Esophagus muscularis mucosa (tissue), 4 donors: Measurements from ENCODE around the gene ADAMTS6.

Source experiments
- EP300 ChIP-seq: sonication (generic); formaldehyde crosslinking; IDR thresholded peaks from one replicate; pipeline ENCODE4 v1.6.1; 2017; ENCODE audit warnings: antibody characterized with exemption
- POLR2A ChIP-seq: fragments of 450-650 bp; IDR thresholded peaks from one replicate; pipeline ENCODE4 v1.6.1; 2017; ENCODE audit warnings: antibody characterized with exemption, moderate library complexity, mild to moderate bottlenecking, low read depth
- POLR2AphosphoS5 ChIP-seq, 2 donors: sonication (generic); formaldehyde crosslinking; IDR thresholded peaks; one replicate each; pipeline ENCODE4 v1.6.1; 2017; ENCODE audit warnings: antibody characterized with exemption in 2 of 2
- TF ChIP-seq, protein P1 (sequence below), 3 experiments: fragments of 200-600 bp in 2 of 3; fragments of 450-650 bp in 1 of 3; sonication (generic) in 2 of 3; IDR thresholded peaks; one replicate each; pipeline ENCODE4 v1.5.1; 2017 to 2019; ENCODE audit warnings: antibody characterized with exemption in 3 of 3, mild to moderate bottlenecking in 2 of 3, moderate library complexity in 1 of 3

DNA sequence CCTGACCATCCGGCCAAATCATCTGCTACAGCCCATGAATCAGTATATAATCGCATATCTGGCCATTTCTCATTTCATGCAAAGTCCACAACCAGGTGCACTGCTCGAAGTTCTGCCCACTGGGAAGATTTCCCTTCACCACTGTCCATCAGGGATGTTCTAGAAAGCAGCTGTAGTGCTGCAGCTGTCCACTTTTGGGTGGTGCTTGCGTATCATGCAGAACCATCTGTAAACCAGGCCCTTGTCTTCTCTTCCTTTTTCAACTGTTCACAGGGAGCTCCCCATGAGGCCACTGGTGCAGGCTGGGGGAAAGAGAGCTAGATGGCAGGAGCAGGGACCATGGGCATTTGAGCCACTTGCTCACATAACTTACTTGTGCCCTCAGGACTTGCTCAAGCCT is 7.4 kb upstream of the ADAMTS6 start:
- TF ChIP-seq, protein P1, sequence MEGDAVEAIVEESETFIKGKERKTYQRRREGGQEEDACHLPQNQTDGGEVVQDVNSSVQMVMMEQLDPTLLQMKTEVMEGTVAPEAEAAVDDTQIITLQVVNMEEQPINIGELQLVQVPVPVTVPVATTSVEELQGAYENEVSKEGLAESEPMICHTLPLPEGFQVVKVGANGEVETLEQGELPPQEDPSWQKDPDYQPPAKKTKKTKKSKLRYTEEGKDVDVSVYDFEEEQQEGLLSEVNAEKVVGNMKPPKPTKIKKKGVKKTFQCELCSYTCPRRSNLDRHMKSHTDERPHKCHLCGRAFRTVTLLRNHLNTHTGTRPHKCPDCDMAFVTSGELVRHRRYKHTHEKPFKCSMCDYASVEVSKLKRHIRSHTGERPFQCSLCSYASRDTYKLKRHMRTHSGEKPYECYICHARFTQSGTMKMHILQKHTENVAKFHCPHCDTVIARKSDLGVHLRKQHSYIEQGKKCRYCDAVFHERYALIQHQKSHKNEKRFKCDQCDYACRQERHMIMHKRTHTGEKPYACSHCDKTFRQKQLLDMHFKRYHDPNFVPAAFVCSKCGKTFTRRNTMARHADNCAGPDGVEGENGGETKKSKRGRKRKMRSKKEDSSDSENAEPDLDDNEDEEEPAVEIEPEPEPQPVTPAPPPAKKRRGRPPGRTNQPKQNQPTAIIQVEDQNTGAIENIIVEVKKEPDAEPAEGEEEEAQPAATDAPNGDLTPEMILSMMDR (IDR thresholded peaks at IDR 0.05) = no peak
- TF ChIP-seq EP300 (no peak), POLR2A (no peak), POLR2AphosphoS5 (IDR thresholded peaks at IDR 0.05) (no peak)
